Activated T-cell treated with anti-CD3 and anti-CD28 coated beads, Interleukin-2, amount 50 U/mL, for 72 hours (primary cell): Measurements from ENCODE around the gene SIDT1. TPM values are rescaled to one million over a fixed set of nuclear protein-coding genes. Genes with fewer than 3 reads are reported as not detected.

Experiments used
- ATAC-seq, 2 donors: fragments of 150-1000 bp; cut with Tn5 transposase; replicated peaks in 1 of 2; 2 replicates each; pipeline ENCODE4 v1.10.0; 2021; ENCODE audit warnings: moderate library complexity in 2 of 2, mild to moderate bottlenecking in 1 of 2
- DNase-seq, 2 donors: peaks; one replicate each; pipeline ENCODE4 v3.0.0; 2021 to 2022; ENCODE audit warnings: mixed read lengths in 1 of 2
- H3K27ac Mint-ChIP-seq: one replicate; pipeline ENCODE4 v1.8.0; 2022; ENCODE audit warnings: mild to moderate bottlenecking, moderate library complexity, mixed read lengths
- H3K27me3 Mint-ChIP-seq: one replicate; pipeline ENCODE4 v1.8.0; 2022; ENCODE audit warnings: low read depth, mixed read lengths
- H3K36me3 Mint-ChIP-seq, 2 donors: one replicate each; pipeline ENCODE4 v1.8.0; 2022; ENCODE audit warnings: mixed read lengths in 2 of 2, mild to moderate bottlenecking in 1 of 2; ENCODE audit not compliant: insufficient read depth in 2 of 2
- H3K4me1 Mint-ChIP-seq: one replicate; pipeline ENCODE4 v1.8.0; 2022; ENCODE audit warnings: low read depth, mixed read lengths
- H3K4me3 Mint-ChIP-seq, 2 donors: one replicate each; pipeline ENCODE4 v1.8.0; 2022; ENCODE audit warnings: mild to moderate bottlenecking in 2 of 2, mixed read lengths in 2 of 2, moderate library complexity in 2 of 2
- H3K9me3 Mint-ChIP-seq, 2 donors: one replicate each; pipeline ENCODE4 v1.8.0; 2022; ENCODE audit warnings: mixed read lengths in 2 of 2
- total RNA-seq, 2 donors: library from RNA; stranded (reverse); gene quantifications; one replicate each; pipeline ENCODE4 v1.2.3, GENCODE V29; 2022

SIDT1 gene
- total RNA-seq, 2 donors from 2014 or later, result 21.3 to 28.9 TPM

- Mint-ChIP-seq H3K4me1 (peaks cover 31% of the 10 kb centered on the region), H3K36me3 (peaks cover 2 to 16% of the 10 kb centered on the region in 2 donors), H3K9me3 (no peaks in the 10 kb centered on the region), H3K27me3 (no peaks in the 10 kb centered on the region), H3K4me3 (peak overlapping the region; percentile 45 to 65), H3K27ac (no peak overlapping the region)
- no peak for DNase-seq
- peak; percentile 26 to 47 for ATAC-seq
These were observed 74.9 kb downstream of the SIDT1 start for GRCh38 chr3:113607219-113607596.

GRCh38 chr3:113614402-113614801, 82.0 kb downstream of the SIDT1 start:
- Mint-ChIP-seq H3K4me3 (no peak overlapping the region), H3K4me1 (no peaks in the 10 kb centered on the region), H3K9me3 (no peaks in the 10 kb centered on the region), H3K27ac (no peak overlapping the region), H3K36me3 (peaks cover 2 to 9% of the 10 kb centered on the region in 2 donors), H3K27me3 (no peaks in the 10 kb centered on the region)
- no peak for ATAC-seq
- no peak for DNase-seq

GRCh38 chr3:113615976-113616375, 83.6 kb downstream of the SIDT1 start:
- Mint-ChIP-seq H3K36me3 (peaks cover 1 to 4% of the 10 kb centered on the region in 2 donors), H3K27ac (no peak overlapping the region), H3K4me3 (no peak overlapping the region), H3K4me1 (no peaks in the 10 kb centered on the region), H3K9me3 (no peaks in the 10 kb centered on the region), H3K27me3 (no peaks in the 10 kb centered on the region)
- ATAC-seq (no peak), DNase-seq (no peak)

- ATAC-seq, result no peak
- H3K9me3 Mint-ChIP-seq, result no peaks in the 10 kb centered on the region
- H3K4me1 Mint-ChIP-seq, result no peaks in the 10 kb centered on the region
- no peak overlapping the region for H3K27ac Mint-ChIP-seq
- H3K36me3 Mint-ChIP-seq, result no peaks in the 10 kb centered on the region
- no peak overlapping the region for H3K4me3 Mint-ChIP-seq
- no peaks in the 10 kb centered on the region for H3K27me3 Mint-ChIP-seq
- no peak for DNase-seq
These were observed 85.4 kb downstream of the SIDT1 start for GRCh38 chr3:113617726-113618125.

- Mint-ChIP-seq H3K4me1 (no peaks in the 10 kb centered on the region), H3K27ac (no peak overlapping the region), H3K36me3 (peaks cover 0 to 1% of the 10 kb centered on the region in 2 donors), H3K27me3 (no peaks in the 10 kb centered on the region), H3K9me3 (no peaks in the 10 kb centered on the region), H3K4me3 (no peak overlapping the region)
- DNase-seq (no peak), ATAC-seq (no peak)
These were observed 87.7 kb downstream of the SIDT1 start for GRCh38 chr3:113620091-113620490.

- H3K36me3 Mint-ChIP-seq, result peaks cover 1 to 7% of the 10 kb centered on the region in 2 donors
- no peak overlapping the region for H3K27ac Mint-ChIP-seq
- no peak overlapping the region for H3K4me3 Mint-ChIP-seq
- peaks cover 7% of the 10 kb centered on the region for H3K4me1 Mint-ChIP-seq
- H3K27me3 Mint-ChIP-seq, result no peaks in the 10 kb centered on the region
- H3K9me3 Mint-ChIP-seq, result no peaks in the 10 kb centered on the region
- DNase-seq (no peak), ATAC-seq (no peak)
These were observed 91.0 kb downstream of the SIDT1 start for GRCh38 chr3:113623324-113623723.

- peaks cover 1 to 7% of the 10 kb centered on the region in 2 donors for H3K36me3 Mint-ChIP-seq
- peaks cover 7% of the 10 kb centered on the region for H3K4me1 Mint-ChIP-seq
- H3K4me3 Mint-ChIP-seq, result no peak overlapping the region
- DNase-seq (no peak), ATAC-seq (no peak)
- no peaks in the 10 kb centered on the region for H3K9me3 Mint-ChIP-seq
- H3K27ac Mint-ChIP-seq, result no peak overlapping the region
- H3K27me3 Mint-ChIP-seq, result no peaks in the 10 kb centered on the region
These were observed 91.5 kb downstream of the SIDT1 start for GRCh38 chr3:113623811-113624210.

- ATAC-seq (no peak), DNase-seq (no peak)
- no peaks in the 10 kb centered on the region for H3K9me3 Mint-ChIP-seq
- H3K4me1 Mint-ChIP-seq, result peaks cover 7% of the 10 kb centered on the region
- H3K27me3 Mint-ChIP-seq, result no peaks in the 10 kb centered on the region
- H3K36me3 Mint-ChIP-seq, result peaks cover 1 to 7% of the 10 kb centered on the region in 2 donors
- no peak overlapping the region for H3K27ac Mint-ChIP-seq
- H3K4me3 Mint-ChIP-seq, result no peak overlapping the region
These were observed 93.5 kb downstream of the SIDT1 start for GRCh38 chr3:113625834-113626233.

GRCh38 chr3:113626503-113627371, 94.4 kb downstream of the SIDT1 start:
- DNase-seq (peak in 1 of 2 donors; percentile 17), ATAC-seq (peak; percentile 32 to 65)
- Mint-ChIP-seq H3K36me3 (peaks cover 1 to 7% of the 10 kb centered on the region in 2 donors), H3K27me3 (no peaks in the 10 kb centered on the region), H3K4me3 (no peak overlapping the region), H3K4me1 (peaks cover 7% of the 10 kb centered on the region), H3K9me3 (no peaks in the 10 kb centered on the region), H3K27ac (peak overlapping the region; percentile 38)

- no peak overlapping the region for H3K4me3 Mint-ChIP-seq
- DNase-seq (no peak), ATAC-seq (no peak)
- peak overlapping the region; percentile 61 for H3K27ac Mint-ChIP-seq
- H3K9me3 Mint-ChIP-seq, result no peaks in the 10 kb centered on the region
- H3K4me1 Mint-ChIP-seq, result peaks cover 7% of the 10 kb centered on the region
- H3K36me3 Mint-ChIP-seq, result peaks cover 1 to 7% of the 10 kb centered on the region in 2 donors
- H3K27me3 Mint-ChIP-seq, result no peaks in the 10 kb centered on the region
These were observed 96.0 kb downstream of the SIDT1 start for GRCh38 chr3:113628316-113628715.

GRCh38 chr3:113628788-113629187, 96.4 kb downstream of the SIDT1 start:
- ATAC-seq, result no peak
- Mint-ChIP-seq H3K4me3 (no peak overlapping the region), H3K36me3 (peaks cover 1 to 7% of the 10 kb centered on the region in 2 donors), H3K27ac (no peak overlapping the region), H3K27me3 (no peaks in the 10 kb centered on the region), H3K9me3 (no peaks in the 10 kb centered on the region), H3K4me1 (peaks cover 7% of the 10 kb centered on the region)
- DNase-seq, result no peak

- H3K4me1 Mint-ChIP-seq, result peaks cover 7% of the 10 kb centered on the region
These were observed 97.4 kb downstream of the SIDT1 start for GRCh38 chr3:113629584-113630421.

GRCh38 chr3:113630956-113631542, 98.7 kb downstream of the SIDT1 start:
- no peak for DNase-seq
- no peaks in the 10 kb centered on the region for H3K9me3 Mint-ChIP-seq
- no peaks in the 10 kb centered on the region for H3K27me3 Mint-ChIP-seq
- peak overlapping the region; percentile 33 for H3K27ac Mint-ChIP-seq
- ATAC-seq, result no peak
- peaks cover 1 to 6% of the 10 kb centered on the region in 2 donors for H3K36me3 Mint-ChIP-seq
- H3K4me1 Mint-ChIP-seq, result peaks cover 7% of the 10 kb centered on the region
- H3K4me3 Mint-ChIP-seq, result no peak overlapping the region

More at GRCh38 chr3:113629584-113630421, 97.4 kb downstream of the SIDT1 start:
- peaks cover 1 to 6% of the 10 kb centered on the region in 2 donors for H3K36me3 Mint-ChIP-seq
- H3K27ac Mint-ChIP-seq, result no peak overlapping the region
- no peak for ATAC-seq
- DNase-seq, result no peak
- H3K9me3 Mint-ChIP-seq, result no peaks in the 10 kb centered on the region
- no peak overlapping the region for H3K4me3 Mint-ChIP-seq
- H3K27me3 Mint-ChIP-seq, result no peaks in the 10 kb centered on the region
